Kidney epithelial cell (primary cell): Measurements from ENCODE around the gene SLC39A11. TPM values are rescaled to one million over a fixed set of nuclear protein-coding genes. Genes with fewer than 3 reads are reported as not detected.

ENCODE experiments used
- DNase-seq: peaks from one replicate; pipeline ENCODE4 v3.0.0-alpha.2; 2010; ENCODE audit warnings: low read depth
- H3K27me3 ChIP-seq: 2 replicates; pipeline ENCODE4 v1.6.0; 2011; ENCODE audit warnings: low read length; ENCODE audit not compliant: control insufficient read depth, insufficient read depth
- H3K36me3 ChIP-seq: 2 replicates; pipeline ENCODE4 v1.5.1; 2011; ENCODE audit warnings: low read length; ENCODE audit not compliant: control insufficient read depth, insufficient read depth
- H3K4me3 ChIP-seq: 2 replicates; pipeline ENCODE4 v1.5.1; 2011; ENCODE audit warnings: low read depth, mild to moderate bottlenecking, control low read depth, low read length
- CTCF ChIP-seq: IDR thresholded peaks from 2 replicates; pipeline ENCODE4 v1.5.1; 2011; ENCODE audit warnings: mild to moderate bottlenecking, moderate library complexity, low read length, control low read depth, inconsistent platforms; ENCODE audit not compliant: insufficient read depth, poor library complexity, severe bottlenecking
- total RNA-seq: library from RNA; depleted of rRNA; stranded (reverse); fragments of >200 nt; gene quantifications from 2 replicates; pipeline ENCODE4 v1.2.3, GENCODE V29; 2015

SLC39A11 gene
- total RNA-seq, 1 donor from 2014 or later: 13.0 TPM

DNA sequence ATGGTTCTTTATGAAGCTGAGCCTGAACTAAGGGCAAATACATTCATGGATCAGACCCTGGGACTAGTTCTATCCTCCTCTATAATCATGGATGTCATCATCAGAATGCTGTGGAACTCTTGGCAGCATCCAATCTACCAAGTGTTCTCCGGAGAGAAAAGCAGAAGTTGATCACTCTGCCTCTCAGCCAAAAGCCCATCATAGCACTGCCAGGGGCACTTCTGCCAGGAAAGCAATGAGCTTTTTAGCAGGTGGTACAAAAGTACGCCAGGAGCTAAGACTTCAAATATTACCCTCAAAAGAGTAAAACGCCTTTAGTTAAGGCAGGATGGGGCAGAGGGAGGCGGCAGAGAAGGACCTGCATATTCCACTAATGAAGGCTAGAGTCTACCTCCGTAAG, 279.0 kb downstream of the SLC39A11 start:
- DNase-seq: no peak
- no peak for TF ChIP-seq CTCF
- no peak overlapping the region for H3K4me3 ChIP-seq

DNA sequence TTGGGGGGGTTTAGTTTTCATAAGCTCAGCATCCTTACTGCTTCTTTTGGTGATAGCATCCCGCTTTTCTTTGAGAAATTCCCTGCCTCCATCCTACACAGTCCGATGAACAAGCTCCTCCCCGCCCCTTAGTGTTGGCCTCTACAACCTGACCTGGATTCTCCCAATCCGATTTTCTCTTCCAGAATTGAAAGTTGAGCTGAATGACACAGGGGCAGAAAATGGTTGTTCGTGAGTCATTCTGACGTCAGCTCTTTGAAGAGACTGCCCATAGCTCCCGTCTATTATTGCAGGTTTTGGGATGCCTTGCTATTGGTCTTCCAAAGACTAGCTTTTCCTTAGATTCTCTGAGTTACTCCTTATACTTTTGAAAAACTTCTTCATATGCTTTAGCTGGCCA, 279.7 kb downstream of the SLC39A11 start:
- H3K4me3 ChIP-seq: no peak overlapping the region
- TF ChIP-seq CTCF: no peak
- no peaks in the 10 kb centered on the region for H3K36me3 ChIP-seq
- no peak for DNase-seq
- no peaks in the 10 kb centered on the region for H3K27me3 ChIP-seq

More for the DNA sequence above, 279.0 kb downstream of the SLC39A11 start:
- no peaks in the 10 kb centered on the region for H3K27me3 ChIP-seq
- no peaks in the 10 kb centered on the region for H3K36me3 ChIP-seq

DNA sequence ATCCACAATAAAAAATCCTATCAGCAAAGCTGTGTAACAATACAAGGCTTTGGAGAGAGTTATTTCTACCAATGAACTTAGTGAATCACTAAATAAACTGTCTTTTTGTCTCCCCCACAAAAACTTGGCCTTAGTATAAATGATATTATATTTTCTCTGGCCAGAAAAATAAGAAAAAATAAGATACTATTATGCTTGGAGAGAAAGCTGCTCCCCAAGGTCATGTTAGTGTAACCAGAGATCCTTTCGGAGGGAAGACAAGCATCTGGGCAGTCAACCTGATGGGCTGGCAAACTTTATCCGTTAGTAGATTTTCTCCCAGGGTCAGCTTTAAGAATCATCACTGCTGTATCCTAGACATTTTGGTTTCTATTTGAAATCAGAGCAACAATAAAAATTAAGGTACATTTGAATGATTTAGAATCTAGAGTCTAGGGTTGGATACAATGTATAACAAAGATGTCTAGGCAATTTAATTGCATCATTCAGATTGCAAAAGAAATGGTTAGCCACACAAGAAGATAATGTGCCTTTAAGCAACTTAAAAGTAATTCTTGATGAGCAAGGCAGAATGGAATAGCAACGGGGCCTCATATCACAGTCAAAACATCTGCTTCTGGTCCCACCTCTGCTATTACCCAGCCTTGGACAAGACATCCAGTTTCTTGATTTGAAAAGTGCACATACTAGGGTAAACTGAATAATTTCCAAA, 280.4 kb downstream of the SLC39A11 start:
- Histone ChIP-seq H3K4me3 (no peak overlapping the region), H3K27me3 (no peaks in the 10 kb centered on the region), H3K36me3 (no peaks in the 10 kb centered on the region)
- TF ChIP-seq CTCF: no peak
- no peak for DNase-seq

GRCh38 chr17:72810991-72811508, 281.4 kb downstream of the SLC39A11 start:
- TF ChIP-seq CTCF: no peak
- no peak for DNase-seq
- Histone ChIP-seq H3K27me3 (no peaks in the 10 kb centered on the region), H3K36me3 (no peaks in the 10 kb centered on the region), H3K4me3 (no peak overlapping the region)

GRCh38 chr17:72806011-72806410, 286.5 kb downstream of the SLC39A11 start:
- no peak for TF ChIP-seq CTCF
- H3K27me3 ChIP-seq: no peaks in the 10 kb centered on the region
- H3K36me3 ChIP-seq: no peaks in the 10 kb centered on the region
- no peak overlapping the region for H3K4me3 ChIP-seq
- DNase-seq: no peak
